ENCODE measurements around the gene POU2AF2.

Gene POU2AF2

GRCh38 chr11:111301004-111301841 is 55.7 kb downstream of the POU2AF2 start:
- Histone ChIP-seq H3K4me3 (ENCODE audit: insufficient read depth, low read depth, low read length) (no peak overlapping the region), H3K27ac (ENCODE audit: insufficient read depth, low read depth, low read length, poor library complexity, severe bottlenecking) (no peak overlapping the region), H3K4me1 (ENCODE audit: control insufficient read depth, insufficient read depth, low read length) (peaks cover 5% of the 10 kb centered on the region), H3K9me3 (ENCODE audit: control insufficient read depth, low read length) (no peaks in the 10 kb centered on the region), H3K27me3 (ENCODE audit: control insufficient read depth, insufficient read depth, low read length, poor library complexity, severe bottlenecking) (peaks cover 49% of the 10 kb centered on the region), H3K36me3 (ENCODE audit: control insufficient read depth, insufficient read depth, low read length) (no peaks in the 10 kb centered on the region)
- 91 to 95% methylated on average over 4 to 5 of the region's 5 CpGs for WGBS, 2 experiments

DNA sequence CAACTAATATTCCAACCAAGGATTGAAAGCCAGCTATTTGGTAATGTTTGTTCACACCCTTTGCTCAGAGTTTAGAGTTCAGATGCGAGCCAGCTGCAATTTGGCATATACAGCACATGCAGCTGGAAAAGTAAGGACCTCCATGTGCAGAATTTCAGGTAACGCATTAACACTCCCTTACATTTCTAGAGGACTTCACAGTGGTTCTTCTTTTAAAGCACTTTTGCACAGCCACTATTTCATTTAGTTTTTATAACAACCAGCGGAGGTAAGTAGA is 56.3 kb downstream of the POU2AF2 start:
- H3K27me3 ChIP-seq (ENCODE audit: control insufficient read depth, insufficient read depth, low read length, poor library complexity, severe bottlenecking): peaks cover 49% of the 10 kb centered on the region
- WGBS, 2 experiments: 95 to 98% methylated on average over 3 of the region's 3 CpGs

GRCh38 chr11:111302298-111302697 is 56.8 kb downstream of the POU2AF2 start:
- H3K4me3 ChIP-seq (ENCODE audit: insufficient read depth, low read depth, low read length): no peak overlapping the region
- WGBS, 2 experiments: 66 to 70% methylated on average over 3 of the region's 3 CpGs
- peaks cover 47% of the 10 kb centered on the region for H3K27me3 ChIP-seq (ENCODE audit: control insufficient read depth, insufficient read depth, low read length, poor library complexity, severe bottlenecking)

More for the DNA sequence above, 56.3 kb downstream of the POU2AF2 start:
- Histone ChIP-seq H3K4me3 (ENCODE audit: insufficient read depth, low read depth, low read length) (no peak overlapping the region), H3K27ac (ENCODE audit: insufficient read depth, low read depth, low read length, poor library complexity, severe bottlenecking) (no peak overlapping the region), H3K36me3 (ENCODE audit: control insufficient read depth, insufficient read depth, low read length) (no peaks in the 10 kb centered on the region), H3K9me3 (ENCODE audit: control insufficient read depth, low read length) (no peaks in the 10 kb centered on the region), H3K4me1 (ENCODE audit: control insufficient read depth, insufficient read depth, low read length) (peaks cover 5% of the 10 kb centered on the region)

GRCh38 chr11:111303461-111303860 is 57.9 kb downstream of the POU2AF2 start:
- H3K36me3 ChIP-seq (ENCODE audit: control insufficient read depth, insufficient read depth, low read length): no peaks in the 10 kb centered on the region
- no peak overlapping the region for H3K27ac ChIP-seq (ENCODE audit: insufficient read depth, low read depth, low read length, poor library complexity, severe bottlenecking)
- WGBS, 2 experiments: 73 to 75% methylated on average over 3 to 4 of the region's 4 CpGs
- peaks cover 5% of the 10 kb centered on the region for H3K4me1 ChIP-seq (ENCODE audit: control insufficient read depth, insufficient read depth, low read length)
- no peaks in the 10 kb centered on the region for H3K9me3 ChIP-seq (ENCODE audit: control insufficient read depth, low read length)
- peaks cover 36% of the 10 kb centered on the region for H3K27me3 ChIP-seq (ENCODE audit: control insufficient read depth, insufficient read depth, low read length, poor library complexity, severe bottlenecking)
- H3K4me3 ChIP-seq (ENCODE audit: insufficient read depth, low read depth, low read length): no peak overlapping the region

More at GRCh38 chr11:111302298-111302697, 56.8 kb downstream of the POU2AF2 start:
- H3K9me3 ChIP-seq (ENCODE audit: control insufficient read depth, low read length): no peaks in the 10 kb centered on the region
- peaks cover 5% of the 10 kb centered on the region for H3K4me1 ChIP-seq (ENCODE audit: control insufficient read depth, insufficient read depth, low read length)
- no peaks in the 10 kb centered on the region for H3K36me3 ChIP-seq (ENCODE audit: control insufficient read depth, insufficient read depth, low read length)
- no peak overlapping the region for H3K27ac ChIP-seq (ENCODE audit: insufficient read depth, low read depth, low read length, poor library complexity, severe bottlenecking)

- no peak overlapping the region for H3K4me3 ChIP-seq (ENCODE audit: insufficient read depth, low read depth, low read length)
- no peak overlapping the region for H3K27ac ChIP-seq (ENCODE audit: insufficient read depth, low read depth, low read length, poor library complexity, severe bottlenecking)
- no peaks in the 10 kb centered on the region for H3K4me1 ChIP-seq (ENCODE audit: control insufficient read depth, insufficient read depth, low read length)
- WGBS, 2 experiments: 88 to 92% methylated on average over 5 of the region's 5 CpGs
- H3K27me3 ChIP-seq (ENCODE audit: control insufficient read depth, insufficient read depth, low read length, poor library complexity, severe bottlenecking): peaks cover 17% of the 10 kb centered on the region
- H3K36me3 ChIP-seq (ENCODE audit: control insufficient read depth, insufficient read depth, low read length): no peaks in the 10 kb centered on the region
- H3K9me3 ChIP-seq (ENCODE audit: control insufficient read depth, low read length): no peaks in the 10 kb centered on the region
Observed at GRCh38 chr11:111305162-111305802, 59.8 kb downstream of the POU2AF2 start.

- 94 to 98% methylated on average over 4 of the region's 4 CpGs for WGBS, 2 experiments
Observed at GRCh38 chr11:111305876-111306275, 60.4 kb downstream of the POU2AF2 start.

GRCh38 chr11:111306321-111306720 is 60.8 kb downstream of the POU2AF2 start:
- no peak overlapping the region for H3K27ac ChIP-seq (ENCODE audit: insufficient read depth, low read depth, low read length, poor library complexity, severe bottlenecking)
- H3K4me1 ChIP-seq (ENCODE audit: control insufficient read depth, insufficient read depth, low read length): no peaks in the 10 kb centered on the region
- H3K27me3 ChIP-seq (ENCODE audit: control insufficient read depth, insufficient read depth, low read length, poor library complexity, severe bottlenecking): peaks cover 7% of the 10 kb centered on the region
- 91 to 93% methylated on average over 4 to 5 of the region's 5 CpGs for WGBS, 2 experiments
- H3K9me3 ChIP-seq (ENCODE audit: control insufficient read depth, low read length): no peaks in the 10 kb centered on the region
- no peak overlapping the region for H3K4me3 ChIP-seq (ENCODE audit: insufficient read depth, low read depth, low read length)
- no peaks in the 10 kb centered on the region for H3K36me3 ChIP-seq (ENCODE audit: control insufficient read depth, insufficient read depth, low read length)

More at GRCh38 chr11:111305876-111306275, 60.4 kb downstream of the POU2AF2 start:
- Histone ChIP-seq H3K4me1 (ENCODE audit: control insufficient read depth, insufficient read depth, low read length) (no peaks in the 10 kb centered on the region), H3K9me3 (ENCODE audit: control insufficient read depth, low read length) (no peaks in the 10 kb centered on the region), H3K27ac (ENCODE audit: insufficient read depth, low read depth, low read length, poor library complexity, severe bottlenecking) (no peak overlapping the region), H3K36me3 (ENCODE audit: control insufficient read depth, insufficient read depth, low read length) (no peaks in the 10 kb centered on the region), H3K27me3 (ENCODE audit: control insufficient read depth, insufficient read depth, low read length, poor library complexity, severe bottlenecking) (peaks cover 11% of the 10 kb centered on the region), H3K4me3 (ENCODE audit: insufficient read depth, low read depth, low read length) (no peak overlapping the region)

- Histone ChIP-seq H3K9me3 (ENCODE audit: control insufficient read depth, low read length) (no peaks in the 10 kb centered on the region), H3K4me3 (ENCODE audit: insufficient read depth, low read depth, low read length) (no peak overlapping the region), H3K27ac (ENCODE audit: insufficient read depth, low read depth, low read length, poor library complexity, severe bottlenecking) (no peak overlapping the region), H3K36me3 (ENCODE audit: control insufficient read depth, insufficient read depth, low read length) (no peaks in the 10 kb centered on the region), H3K27me3 (ENCODE audit: control insufficient read depth, insufficient read depth, low read length, poor library complexity, severe bottlenecking) (no peaks in the 10 kb centered on the region), H3K4me1 (ENCODE audit: control insufficient read depth, insufficient read depth, low read length) (no peaks in the 10 kb centered on the region)
- WGBS, 2 experiments: 89% methylated on average over 3 of the region's 3 CpGs
Observed at GRCh38 chr11:111307472-111308108, 62.1 kb downstream of the POU2AF2 start.

DNA sequence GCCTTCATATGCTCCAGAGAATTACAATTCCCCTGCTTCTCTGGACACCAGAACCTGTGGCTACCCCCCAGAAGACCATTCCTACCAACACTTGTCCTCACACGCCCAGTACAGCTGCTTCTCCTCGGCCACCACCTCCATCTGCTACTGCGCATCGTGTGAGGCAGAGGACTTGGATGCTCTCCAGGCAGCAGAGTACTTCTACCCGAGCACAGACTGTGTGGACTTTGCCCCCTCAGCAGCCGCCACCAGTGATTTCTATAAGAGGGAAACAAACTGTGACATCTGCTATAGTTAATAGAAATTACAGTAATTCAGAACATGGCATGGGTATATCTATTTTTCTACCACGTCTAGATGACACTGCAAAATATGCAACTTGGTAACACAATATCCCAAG is 62.6 kb downstream of the POU2AF2 start:
- no peak overlapping the region for H3K27ac ChIP-seq (ENCODE audit: insufficient read depth, low read depth, low read length, poor library complexity, severe bottlenecking)
- 93 to 94% methylated on average over 6 to 7 of the region's 7 CpGs for WGBS, 2 experiments
- no peaks in the 10 kb centered on the region for H3K9me3 ChIP-seq (ENCODE audit: control insufficient read depth, low read length)
- no peak overlapping the region for H3K4me3 ChIP-seq (ENCODE audit: insufficient read depth, low read depth, low read length)
- H3K4me1 ChIP-seq (ENCODE audit: control insufficient read depth, insufficient read depth, low read length): no peaks in the 10 kb centered on the region
- no peaks in the 10 kb centered on the region for H3K36me3 ChIP-seq (ENCODE audit: control insufficient read depth, insufficient read depth, low read length)
- H3K27me3 ChIP-seq (ENCODE audit: control insufficient read depth, insufficient read depth, low read length, poor library complexity, severe bottlenecking): no peaks in the 10 kb centered on the region

GRCh38 chr11:111309215-111309915 is 63.8 kb downstream of the POU2AF2 start:
- Histone ChIP-seq H3K4me3 (ENCODE audit: insufficient read depth, low read depth, low read length) (no peak overlapping the region), H3K36me3 (ENCODE audit: control insufficient read depth, insufficient read depth, low read length) (no peaks in the 10 kb centered on the region), H3K4me1 (ENCODE audit: control insufficient read depth, insufficient read depth, low read length) (no peaks in the 10 kb centered on the region), H3K9me3 (ENCODE audit: control insufficient read depth, low read length) (no peaks in the 10 kb centered on the region), H3K27me3 (ENCODE audit: control insufficient read depth, insufficient read depth, low read length, poor library complexity, severe bottlenecking) (no peaks in the 10 kb centered on the region), H3K27ac (ENCODE audit: insufficient read depth, low read depth, low read length, poor library complexity, severe bottlenecking) (no peak overlapping the region)
- WGBS, 2 experiments: 88 to 91% methylated on average over 4 to 5 of the region's 5 CpGs

Data from ectodermal cell (in vitro differentiated cells).